EH (cell line): ENCODE data around the gene DDX28.
A peak's percentile ranks its signal among the peaks of the same experiment; 100 is the strongest.
"Not testable (repeated sequence)": the region's sequence is repeated elsewhere in the genome, so short reads cannot be mapped to it uniquely, and the experiment has no call there.

Experiments used
- DNase-seq: peaks from one replicate; pipeline ENCODE4 v3.0.0-alpha.2; 2015; ENCODE audit warnings: low read depth

The DDX28 gene

DNA sequence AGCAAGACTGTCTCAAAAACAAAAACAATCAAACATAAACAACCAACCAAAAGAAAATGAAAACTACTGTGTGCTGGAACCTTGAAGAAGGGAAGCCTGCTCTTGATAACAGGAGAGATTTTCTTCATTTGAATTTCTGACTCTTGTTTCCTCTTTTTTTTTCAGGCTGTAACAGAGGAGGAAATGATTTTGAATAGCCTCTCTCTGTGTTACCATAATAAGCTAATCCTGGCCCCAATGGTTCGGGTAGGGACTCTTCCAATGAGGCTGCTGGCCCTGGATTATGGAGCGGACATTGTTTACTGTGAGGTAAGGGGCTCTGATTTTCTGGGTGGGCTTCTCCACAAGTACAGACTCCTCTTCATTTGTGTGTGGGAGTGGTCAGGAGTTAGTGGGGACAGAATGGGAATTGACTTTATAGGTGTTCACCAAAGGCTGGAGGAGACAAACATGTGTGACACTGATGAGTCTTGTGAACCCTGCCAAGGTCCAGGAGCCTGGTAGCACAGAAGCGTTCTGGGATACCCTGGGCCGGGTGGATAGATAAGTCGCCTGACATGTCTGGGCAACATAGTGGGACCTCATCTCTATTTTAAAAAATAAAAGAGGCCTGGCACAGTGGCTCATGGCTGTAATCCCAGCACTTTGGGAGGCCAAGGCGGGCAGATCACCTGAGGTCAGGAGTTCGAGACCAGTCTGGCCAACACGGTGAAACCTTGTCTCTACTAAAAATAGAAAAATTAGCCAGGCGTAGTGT, 15.0 kb upstream of the DDX28 start:
- DNase-seq: no peak

- no peak for DNase-seq
Observed at GRCh38 chr16:68035227-68035626, 12.2 kb upstream of the DDX28 start.

GRCh38 chr16:68033101-68033500, 10.1 kb upstream of the DDX28 start:
- DNase-seq: peak; percentile 32

DNA sequence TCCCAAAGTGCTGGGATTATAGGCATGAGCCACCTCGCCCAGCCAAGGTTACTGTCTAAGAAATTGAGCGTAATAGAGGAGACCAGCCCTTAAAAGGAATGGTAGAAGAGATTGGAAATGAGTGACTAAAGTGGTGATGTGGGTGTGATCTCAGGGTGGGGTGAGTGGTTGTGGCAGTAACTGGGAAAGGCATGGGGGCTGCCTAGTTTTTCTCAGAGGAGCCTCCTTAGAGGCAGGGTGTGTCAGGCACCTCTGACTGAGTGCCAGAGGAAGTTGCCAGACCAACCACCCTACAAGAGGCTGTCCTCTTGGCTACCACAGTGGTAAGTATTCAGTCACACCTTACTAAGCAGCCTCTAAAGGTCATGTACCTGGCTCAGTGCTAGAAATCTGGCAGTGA, 8.9 kb upstream of the DDX28 start:
- peak; percentile 38 for DNase-seq

DNA sequence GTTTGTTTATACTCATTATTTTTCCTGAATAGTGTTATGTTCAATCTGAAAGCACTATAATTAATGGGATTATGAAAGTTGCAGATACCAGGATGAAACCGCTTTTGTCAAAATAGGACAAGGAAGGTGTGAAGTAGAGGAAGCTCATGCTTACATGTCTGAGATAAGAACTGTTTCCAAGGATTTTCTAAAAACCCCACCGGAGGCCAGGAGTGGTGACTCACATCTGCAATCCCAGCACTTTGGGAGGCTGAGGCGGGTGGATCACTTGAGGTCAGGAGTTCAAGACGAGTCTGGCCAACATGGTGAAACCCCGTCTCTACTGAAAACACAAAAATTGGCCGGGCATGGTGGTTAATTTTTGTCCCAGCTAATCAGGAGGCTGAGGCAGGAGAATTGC, 7.1 kb upstream of the DDX28 start:
- peak; percentile 61 for DNase-seq

DNA sequence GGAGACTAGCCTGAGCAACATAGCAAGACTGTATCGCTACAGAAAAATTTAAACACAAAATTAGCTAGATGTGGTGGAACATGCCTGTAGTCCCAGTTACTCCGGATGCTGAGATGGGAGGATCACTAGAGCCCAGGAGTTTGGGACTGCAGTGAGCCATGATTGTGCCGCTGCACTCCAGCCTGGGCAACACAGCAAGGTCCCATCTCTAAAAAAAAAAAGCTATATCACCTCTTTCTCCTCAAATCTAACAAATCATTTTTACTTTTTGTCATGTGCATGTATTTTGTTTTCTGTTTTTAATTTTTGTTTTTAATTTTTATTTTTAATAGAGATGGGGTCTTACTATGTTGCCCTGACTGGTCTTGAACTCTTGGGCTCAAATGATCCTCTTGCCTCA, 6.0 kb upstream of the DDX28 start:
- no peak for DNase-seq

GRCh38 chr16:68022278-68022727, 729 bp downstream of the DDX28 start:
- no peak for DNase-seq

DNA sequence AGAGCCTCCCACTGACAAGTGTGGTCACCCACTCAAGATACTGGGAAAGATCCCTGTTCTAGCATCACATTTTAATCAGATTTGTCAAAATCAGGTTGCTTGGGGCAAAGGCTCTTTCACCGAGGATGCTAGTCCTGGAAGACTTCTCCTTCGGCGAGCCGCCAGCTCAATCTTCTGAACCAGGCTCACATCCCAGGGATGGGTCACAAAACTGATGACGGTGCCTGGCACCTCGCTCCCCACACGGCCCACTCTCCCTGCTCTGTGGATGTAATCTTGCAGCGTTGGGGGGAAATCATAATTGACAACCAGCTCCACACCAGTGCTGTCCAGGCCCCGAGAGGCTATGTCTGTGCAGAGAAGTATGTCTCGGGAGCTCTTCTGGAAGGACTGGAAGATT, 1.5 kb downstream of the DDX28 start:
- DNase-seq: no peak

DNA sequence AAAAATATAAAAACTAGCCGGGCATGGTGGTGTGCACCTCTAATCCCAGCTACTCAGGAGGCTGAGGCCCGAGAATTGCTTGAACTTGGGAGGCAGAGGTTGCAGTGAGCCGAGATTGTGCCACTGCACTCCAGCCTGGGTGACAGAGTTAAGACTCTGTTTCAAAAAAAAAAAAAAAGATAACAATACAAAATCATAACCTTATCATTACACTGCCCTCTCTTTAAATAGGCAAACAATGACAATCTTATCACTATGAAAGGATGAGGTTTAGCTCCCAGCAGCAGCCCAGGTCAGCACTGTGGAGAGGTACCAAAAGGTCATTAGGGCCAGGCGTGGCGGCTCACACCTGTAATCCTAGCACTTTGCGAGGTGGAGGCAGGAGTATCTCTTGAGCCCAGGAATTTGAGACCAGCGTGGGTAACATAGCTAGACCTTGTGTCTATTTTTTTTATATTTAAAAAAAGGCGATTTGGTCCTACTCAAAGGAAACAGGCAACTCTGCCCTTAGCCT, 3.8 kb downstream of the DDX28 start:
- no peak for DNase-seq

- DNase-seq: no peak
Observed at GRCh38 chr16:68015681-68016080, 7.4 kb downstream of the DDX28 start, which contains the start of gene DPEP2NB. Gene DPEP2NB (minus strand): TSS chr16:68015911. CDS start chr16:68015770, 141 bp downstream.

DNA sequence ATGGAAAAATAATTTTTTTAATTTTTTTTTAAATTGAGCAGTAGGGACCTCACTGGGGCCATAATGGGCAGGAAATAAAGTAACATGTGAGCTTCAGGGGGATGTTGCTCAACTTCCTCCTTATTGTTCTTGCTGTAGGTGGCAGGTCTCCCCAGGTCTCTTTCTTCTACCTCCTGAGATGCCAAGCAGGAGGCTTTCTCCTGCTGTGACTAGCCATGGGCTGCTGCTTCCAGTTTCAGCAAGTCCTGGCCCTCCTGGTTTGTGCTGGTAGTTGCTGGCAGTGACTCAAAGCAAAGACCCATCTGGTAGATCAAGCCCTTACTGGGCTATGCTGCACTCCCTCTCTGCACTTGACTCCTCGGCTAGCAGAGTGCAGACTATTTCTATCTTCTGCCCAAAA, 9.6 kb downstream of the DDX28 start:
- no peak for DNase-seq

DNA sequence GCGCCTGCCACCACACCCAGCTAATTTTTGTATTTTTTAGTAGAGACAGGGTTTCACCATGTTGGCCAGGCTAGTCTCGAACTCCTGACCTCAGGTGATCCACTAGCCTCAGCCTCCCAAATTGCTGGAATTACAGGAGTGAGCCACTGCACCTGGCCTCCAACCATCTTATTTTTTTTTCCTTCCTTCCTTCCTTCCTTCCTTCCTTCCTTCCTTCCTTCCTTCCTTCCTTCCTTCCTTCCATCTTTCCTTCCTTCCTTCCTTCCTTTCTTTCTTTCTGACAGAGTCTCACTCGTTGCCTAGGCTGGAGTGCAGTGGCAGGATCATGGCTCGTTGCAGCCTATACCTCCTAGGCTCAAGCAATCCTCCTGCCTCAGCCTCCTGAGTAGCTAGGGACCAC, 13.2 kb downstream of the DDX28 start:
- not testable (repeated sequence) for DNase-seq

GRCh38 chr16:68009157-68009735, 13.8 kb downstream of the DDX28 start:
- no peak for DNase-seq

DNA sequence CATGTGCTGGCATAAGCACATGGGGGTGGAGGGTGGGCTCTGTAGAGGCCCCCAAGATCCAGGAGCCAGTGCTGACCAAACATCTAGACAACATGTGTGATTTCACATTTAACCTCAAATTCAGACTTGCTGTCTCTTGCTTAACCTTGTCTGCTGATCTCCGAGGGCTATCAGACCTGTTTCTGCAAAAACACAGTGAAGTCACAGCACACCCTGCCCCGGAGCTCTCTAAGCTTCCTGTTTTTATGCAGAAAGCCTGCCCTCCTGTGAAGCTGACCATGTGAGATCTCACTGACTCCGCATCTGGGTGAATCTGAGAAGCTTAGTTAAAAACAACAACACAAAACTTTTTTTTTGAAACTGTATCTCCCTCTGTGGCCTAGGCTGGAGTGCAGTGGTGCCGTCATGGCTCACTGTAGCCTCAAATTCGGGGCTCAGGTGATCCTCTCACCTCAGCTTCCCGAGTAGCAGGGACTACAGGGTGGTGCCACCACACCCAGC, 17.2 kb downstream of the DDX28 start:
- no peak for DNase-seq

DNA sequence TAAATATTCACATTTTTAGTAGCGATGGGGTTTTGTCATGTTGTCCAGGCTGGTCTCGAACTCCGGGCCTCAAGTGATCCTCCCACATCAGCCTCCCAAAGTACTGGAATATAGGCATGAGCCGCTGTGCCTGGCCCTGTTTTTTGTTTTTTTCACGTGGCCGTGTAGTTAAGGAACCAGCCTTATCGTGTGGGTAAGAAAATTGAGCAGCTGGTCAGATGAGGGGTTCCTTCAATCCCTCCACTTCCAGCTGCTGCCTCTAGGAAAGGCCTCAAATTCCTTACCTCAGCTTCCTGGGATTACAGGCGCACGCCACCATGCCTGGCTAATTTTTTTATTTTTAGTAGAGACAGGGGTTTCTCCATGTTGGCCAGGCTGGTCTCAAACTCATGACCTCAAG, 17.8 kb downstream of the DDX28 start:
- DNase-seq: no peak

GRCh38 chr16:68003031-68003430, 20.0 kb downstream of the DDX28 start:
- peak; percentile 20 for DNase-seq

DNA sequence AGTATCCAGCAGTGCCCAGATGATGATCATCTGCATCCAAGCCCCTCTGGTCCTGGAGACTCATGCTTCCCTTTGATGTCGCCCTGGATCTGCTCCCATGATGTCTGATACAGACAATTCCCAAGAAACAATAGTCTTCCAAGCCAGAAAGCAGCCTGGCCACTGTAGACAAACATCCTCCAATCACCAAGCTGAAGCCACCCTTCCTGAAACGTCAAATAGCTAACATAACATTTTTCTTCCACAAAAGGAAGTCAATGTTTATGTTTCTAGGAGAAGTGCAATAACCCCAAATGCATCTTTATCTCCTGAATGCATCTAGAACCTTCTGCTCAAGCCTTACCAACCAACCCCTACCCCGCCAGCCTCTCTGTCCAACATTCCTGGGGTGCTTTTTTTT, 22.6 kb downstream of the DDX28 start:
- DNase-seq: peak; percentile 57

GRCh38 chr16:67999985-68000384, 23.0 kb downstream of the DDX28 start:
- no peak for DNase-seq

- DNase-seq: not testable (repeated sequence)
Observed at GRCh38 chr16:67998779-67999688, 24.0 kb downstream of the DDX28 start, which contains the start of gene DPEP2. Gene DPEP2 (minus strand): TSS chr16:67999484. CDS start chr16:67993212, 6,272 bp downstream.

DNA sequence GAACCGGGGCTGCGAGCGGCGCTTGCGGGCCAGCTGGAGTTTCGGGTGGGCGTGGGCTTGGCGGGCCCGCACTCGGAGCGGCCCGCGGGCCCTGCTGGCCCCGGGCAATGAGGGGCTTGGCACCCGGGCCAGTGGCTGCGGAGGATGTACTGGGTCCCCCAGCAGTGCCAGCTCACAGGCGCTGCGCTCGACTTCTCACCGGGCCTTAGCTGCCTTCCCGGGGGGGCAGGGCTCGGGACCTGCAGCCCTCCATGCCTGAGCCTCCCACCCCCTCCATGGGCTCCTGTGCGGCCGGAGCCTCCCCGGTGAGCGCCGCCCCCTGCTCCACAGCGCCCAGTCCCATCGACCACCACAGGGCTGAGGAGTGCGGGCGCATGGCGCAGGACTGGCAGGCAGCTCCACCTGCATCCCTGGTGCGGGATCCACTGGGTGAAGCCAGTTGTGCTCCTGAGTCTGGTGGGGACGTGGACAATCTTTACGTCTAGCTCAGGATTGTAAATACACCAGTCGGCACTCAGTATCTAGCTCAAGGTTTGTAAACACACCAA, 24.7 kb downstream of the DDX28 start:
- DNase-seq: not testable (repeated sequence)

GRCh38 chr16:67996666-67997065, 26.4 kb downstream of the DDX28 start:
- no peak for DNase-seq

DNA sequence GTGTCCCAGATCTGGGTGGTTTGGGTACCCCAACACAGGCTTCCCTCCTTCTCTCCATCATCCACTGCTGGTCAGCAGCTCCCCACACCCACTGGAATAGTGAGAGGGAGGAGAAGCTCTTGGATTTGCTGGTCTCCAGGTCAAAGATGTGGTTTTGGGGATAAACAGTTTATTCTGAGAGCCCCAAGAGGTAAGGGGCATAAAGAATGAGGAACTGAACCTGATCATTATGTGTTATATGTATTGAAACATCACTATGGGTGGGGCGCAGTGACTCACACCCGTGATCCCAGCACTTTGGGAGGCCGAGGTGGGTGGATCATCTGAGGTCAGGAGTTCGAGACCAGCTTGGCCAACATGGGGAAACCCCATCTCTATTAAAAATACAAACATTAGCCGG, 27.6 kb downstream of the DDX28 start:
- no peak for DNase-seq
